ENCODE measurements around the gene ASRGL1. TPM values are rescaled to one million over a fixed set of nuclear protein-coding genes. Genes with fewer than 3 reads are reported as not detected.

The ASRGL1 gene
- total and polyA plus RNA-seq, 2 of the 13 experiments (the other 11 are each of a cell fraction or from before 2014, with no cell fraction given): 50.8 to 97.5 TPM

GRCh38 chr11:62435846-62436660 lies 98.8 kb downstream of the ASRGL1 start:
- Histone ChIP-seq H3K4me3 (replicated peaks in 1 of 3; ENCODE audit: insufficient read depth in 1 of 3, low read depth in 2 of 3, low read length in 3 of 3) (no peak overlapping the region), H2AFZ (ENCODE audit: low read length) (peak overlapping the region; percentile 28), H3K27ac (ENCODE audit: extremely low read length, insufficient read depth, low read length) (no peak overlapping the region), H3K4me2 (ENCODE audit: low read depth, low read length) (no peak overlapping the region; the same call in 1 of the 2 replicates), H3K4me1 (ENCODE audit: insufficient read depth, low read length) (peaks cover 90% of the 10 kb centered on the region), H4K20me1 (ENCODE audit: insufficient read depth, low read length) (no peaks in the 10 kb centered on the region), H3K79me2 (ENCODE audit: insufficient read depth, low read length) (no peaks in the 10 kb centered on the region), H3K9me3 (ENCODE audit: low read length) (no peaks in the 10 kb centered on the region), H3K27me3 (ENCODE audit: control insufficient read depth in 1 of 2, insufficient read depth in 2 of 2, low read length in 2 of 2) (no peaks in the 10 kb centered on the region), H3K9ac (ENCODE audit: insufficient read depth, low read depth, low read length) (no peak overlapping the region), H3K36me3 (replicated peaks in 1 of 2; ENCODE audit: control insufficient read depth in 1 of 2, insufficient read depth in 2 of 2, low read length in 2 of 2) (no peaks in the 10 kb centered on the region)
- in situ Hi-C loops (cut with HindIII; ENCODE audit: extremely low pct_ligation_motif_present, low pct_unique_long_range_greater_than_20kb) (no loop called here), intact Hi-C loops (cut with micrococcal nuclease; ENCODE audit: unreplicated experiment) (no loop called here)
- no peak for DNase-seq (ENCODE audit: low spot score)
- ATAC-seq: peak; percentile 30; the same call in 2 of the 3 replicates
- CTCF ChIA-PET (ENCODE audit: low intra/inter-chr PET ratio, low total read pairs): no interaction called here
- TF ChIP-seq ZBTB38 (CRISPR knock-in tag; IDR thresholded peaks at IDR 0.05) (0 out of 2 replicates have a peak, but pooled peaks have one; percentile 4), ELF3 (CRISPR knock-in tag; IDR thresholded peaks at IDR 0.05) (0 out of 2 replicates have a peak, but pooled peaks have one; percentile 29), ZNF33B (CRISPR knock-in tag; IDR thresholded peaks at IDR 0.05) (no peak), ZNF292 (CRISPR knock-in tag; IDR thresholded peaks at IDR 0.05; ENCODE audit: borderline replicate concordance, low read depth) (0 out of 2 replicates have a peak, but pooled peaks have one; percentile 28)
- FAIRE-seq: no peak
- POLR2A ChIA-PET: interaction anchor here (0.7 to 2.1 kb wide), 3 partner anchors 73 to 156 kb away, joined by 3 to 6 read pairs (median 3); partner anchors contain the start of genes EEF1G and TUT1
- BruUV-seq (replicated peaks): no TSS peak
- WGBS (ENCODE audit: low lambda C conversion rate): 41% methylated on average over 5 of the region's 5 CpGs

GRCh38 chr11:62437616-62438015 lies 100.4 kb downstream of the ASRGL1 start:
- FAIRE-seq (no peak), DNase-seq (ENCODE audit: low spot score) (no peak), ATAC-seq (no peak)
- ChIA-PET POLR2A (no interaction called here), CTCF (ENCODE audit: low intra/inter-chr PET ratio, low total read pairs) (no interaction called here)
- no peaks in the 10 kb centered on the region for H4K20me1 ChIP-seq (ENCODE audit: insufficient read depth, low read length)
- H3K4me2 ChIP-seq (ENCODE audit: low read depth, low read length): no peak overlapping the region
- no peaks in the 10 kb centered on the region for H3K9me3 ChIP-seq (ENCODE audit: low read length)
- BruUV-seq (replicated peaks): no TSS peak
- no peaks in the 10 kb centered on the region for H3K36me3 ChIP-seq (replicated peaks in 1 of 2; ENCODE audit: control insufficient read depth in 1 of 2, insufficient read depth in 2 of 2, low read length in 2 of 2)
- H3K4me1 ChIP-seq (ENCODE audit: insufficient read depth, low read length): peaks cover 74% of the 10 kb centered on the region
- no peaks in the 10 kb centered on the region for H3K27me3 ChIP-seq (ENCODE audit: control insufficient read depth in 1 of 2, insufficient read depth in 2 of 2, low read length in 2 of 2)
- no peak overlapping the region for H3K4me3 ChIP-seq (replicated peaks in 1 of 3; ENCODE audit: insufficient read depth in 1 of 3, low read depth in 2 of 3, low read length in 3 of 3)
- H3K27ac ChIP-seq (ENCODE audit: extremely low read length, insufficient read depth, low read length): no peak overlapping the region
- intact Hi-C loops (cut with micrococcal nuclease; ENCODE audit: unreplicated experiment): no loop called here
- in situ Hi-C loops (cut with HindIII; ENCODE audit: extremely low pct_ligation_motif_present, low pct_unique_long_range_greater_than_20kb): no loop called here
- no peak overlapping the region for H3K9ac ChIP-seq (ENCODE audit: insufficient read depth, low read depth, low read length)
- 36% methylated on average over 1 of the region's 1 CpG for WGBS (ENCODE audit: low lambda C conversion rate)
- no peaks in the 10 kb centered on the region for H3K79me2 ChIP-seq (ENCODE audit: insufficient read depth, low read length)
- H2AFZ ChIP-seq (ENCODE audit: low read length): no peak overlapping the region
- TF ChIP-seq ZNF446 (CRISPR knock-in tag; IDR thresholded peaks at IDR 0.05): no peak
- no peak for TF ChIP-seq ZSCAN30 (CRISPR knock-in tag; IDR thresholded peaks at IDR 0.05)
- no peak for TF ChIP-seq ISX (CRISPR knock-in tag; conservative IDR thresholded peaks at IDR 0.05)
- TF ChIP-seq ZNF75D (CRISPR knock-in tag; IDR thresholded peaks at IDR 0.05; ENCODE audit: borderline replicate concordance): no peak
- TF ChIP-seq, protein P1, sequence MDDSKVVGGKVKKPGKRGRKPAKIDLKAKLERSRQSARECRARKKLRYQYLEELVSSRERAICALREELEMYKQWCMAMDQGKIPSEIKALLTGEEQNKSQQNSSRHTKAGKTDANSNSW (CRISPR knock-in tag; IDR thresholded peaks at IDR 0.05; ENCODE audit: borderline replicate concordance): no peak
- TF ChIP-seq GTF2F1 (IDR thresholded peaks at IDR 0.05; ENCODE audit: low read length): no peak
- TF ChIP-seq MTERF4 (CRISPR knock-in tag; IDR thresholded peaks at IDR 0.05): no peak
- no peak for TF ChIP-seq NR2F2 (IDR thresholded peaks at IDR 0.05; ENCODE audit: borderline replicate concordance, low read depth)
- no peak for TF ChIP-seq HOXA3 (CRISPR knock-in tag; IDR thresholded peaks at IDR 0.05)
- peak; percentile 69; the same call in 1 of the 2 replicates for TF ChIP-seq ZNF770 (CRISPR knock-in tag; IDR thresholded peaks at IDR 0.05)
- no peak for TF ChIP-seq ZNF484 (CRISPR knock-in tag; IDR thresholded peaks at IDR 0.05; ENCODE audit: borderline replicate concordance, low read depth)

Data from HepG2 (cell line).